CD14-positive monocyte (primary cell): ENCODE data around the gene KEAP1. TPM values are rescaled to one million over a fixed set of nuclear protein-coding genes. Genes with fewer than 3 reads are reported as not detected.

Experiments
- DNase-seq, 3 donors: peaks; one replicate each; pipeline ENCODE4 v3.0.0-alpha.2; 2011 to 2022
- H2AFZ ChIP-seq: 2 replicates; pipeline ENCODE4 v1.6.0; 2012; ENCODE audit warnings: mild to moderate bottlenecking, low read depth, low read length, inconsistent platforms; ENCODE audit not compliant: insufficient read depth, poor library complexity, severe bottlenecking
- H3K27ac ChIP-seq, 2 donors: 1 replicate in 1 of 2; 2 replicates in 1 of 2; pipeline ENCODE4 v1.5.1; 2012 to 2013; ENCODE audit warnings: low read length in 2 of 2, control low read depth in 1 of 2, inconsistent platforms in 1 of 2, low read depth in 1 of 2, mild to moderate bottlenecking in 1 of 2
- H3K27me3 ChIP-seq, 2 donors: one replicate each; pipeline versions ENCODE4 v1.6.0 to v1.6.1; 2011 to 2013; ENCODE audit warnings: low read length in 2 of 2; ENCODE audit not compliant: control insufficient read depth in 2 of 2, insufficient read depth in 2 of 2
- H3K36me3 ChIP-seq, 2 donors: replicated peaks in 1 of 2; 1 replicate in 1 of 2; 2 replicates in 1 of 2; pipeline versions ENCODE4 v1.5.1 to v1.6.1; 2012 to 2013; ENCODE audit warnings: low read length in 2 of 2, control low read depth in 1 of 2, inconsistent platforms in 1 of 2, mild to moderate bottlenecking in 1 of 2; ENCODE audit not compliant: insufficient read depth in 2 of 2, control insufficient read depth in 1 of 2
- H3K4me1 ChIP-seq, 2 donors: 1 replicate in 1 of 2; 2 replicates in 1 of 2; pipeline versions ENCODE4 v1.5.1 to v1.6.1; 2012 to 2013; ENCODE audit warnings: low read length in 2 of 2, control low read depth in 1 of 2, inconsistent platforms in 1 of 2, mild to moderate bottlenecking in 1 of 2, moderate library complexity in 1 of 2; ENCODE audit not compliant: insufficient read depth in 2 of 2, control insufficient read depth in 1 of 2
- H3K4me2 ChIP-seq: replicated peaks from 2 replicates; pipeline ENCODE3; 2012; ENCODE audit warnings: low read length, moderate library complexity, mild to moderate bottlenecking; ENCODE audit not compliant: poor library complexity, severe bottlenecking; ENCODE audit errors: extremely low read depth
- H3K4me3 ChIP-seq, 3 experiments: fragments of 200-600 bp in 1 of 3; sonication (generic) in 1 of 3; replicated peaks in 1 of 3; 1 replicate in 2 of 3; 2 replicates in 1 of 3; pipeline ENCODE4 v1.5.1; 2011 to 2013; ENCODE audit warnings: low read length in 3 of 3, mild to moderate bottlenecking in 3 of 3, control low read depth in 2 of 3, low read depth in 2 of 3, inconsistent platforms in 1 of 3, moderate library complexity in 1 of 3
- H3K79me2 ChIP-seq: 2 replicates; pipeline ENCODE4 v1.6.0; 2012; ENCODE audit warnings: mild to moderate bottlenecking, control low read depth, inconsistent platforms, low read length, moderate library complexity; ENCODE audit not compliant: insufficient read depth
- H3K9ac ChIP-seq: 2 replicates; pipeline ENCODE4 v1.6.0; 2017; ENCODE audit warnings: low read length, mild to moderate bottlenecking; ENCODE audit not compliant: insufficient read depth, poor library complexity, severe bottlenecking
- H3K9me3 ChIP-seq, 2 donors: replicated peaks in 1 of 2; 1 replicate in 1 of 2; 2 replicates in 1 of 2; pipeline versions ENCODE4 v1.5.1 to v1.6.1; 2012 to 2013; ENCODE audit warnings: low read length in 2 of 2, control low read depth in 1 of 2; ENCODE audit not compliant: control insufficient read depth in 1 of 2, insufficient read depth in 1 of 2
- H4K20me1 ChIP-seq: 2 replicates; pipeline ENCODE4 v1.6.0; 2012; ENCODE audit warnings: mild to moderate bottlenecking, low read length, control low read depth, moderate library complexity; ENCODE audit not compliant: insufficient read depth
- H3K27ac Mint-ChIP-seq, 7 donors: one replicate each; pipeline ENCODE4 v1.8.0; 2020; ENCODE audit warnings: mild to moderate bottlenecking in 7 of 7, mixed read lengths in 7 of 7, moderate library complexity in 6 of 7, inconsistent platforms in 2 of 7
- H3K27me3 Mint-ChIP-seq, 3 donors: one replicate each; pipeline ENCODE4 v1.8.0; 2021 to 2022; ENCODE audit warnings: low read depth in 3 of 3, mild to moderate bottlenecking in 3 of 3, mixed read lengths in 3 of 3, moderate library complexity in 3 of 3, inconsistent platforms in 1 of 3
- H3K36me3 Mint-ChIP-seq, 2 donors: one replicate each; pipeline ENCODE4 v1.8.0; 2020; ENCODE audit warnings: mixed read lengths in 2 of 2, inconsistent platforms in 1 of 2, mild to moderate bottlenecking in 1 of 2
- H3K4me1 Mint-ChIP-seq: one replicate; pipeline ENCODE4 v1.8.0; 2020; ENCODE audit warnings: mild to moderate bottlenecking, mixed read lengths
- H3K4me3 Mint-ChIP-seq, 2 donors: one replicate each; pipeline ENCODE4 v1.8.0; 2020; ENCODE audit warnings: mild to moderate bottlenecking in 2 of 2, mixed read lengths in 2 of 2, moderate library complexity in 1 of 2
- H3K9me3 Mint-ChIP-seq, 7 donors: one replicate each; pipeline ENCODE4 v1.8.0; 2020 to 2022; ENCODE audit warnings: mixed read lengths in 7 of 7, mild to moderate bottlenecking in 6 of 7, moderate library complexity in 6 of 7, inconsistent platforms in 2 of 7
- CTCF ChIP-seq: fragments of 200-600 bp; IDR thresholded peaks from one replicate; pipeline ENCODE4 v1.8.0; 2022; ENCODE audit warnings: antibody characterized with exemption, mild to moderate bottlenecking
- WGBS: methylation state at CpG from one replicate; pipeline ENCODE4 v1.1.5; 2013; ENCODE audit warnings: missing lambda C conversion rate; ENCODE audit not compliant: insufficient coverage; 5-methylcytosine and 5-hydroxymethylcytosine counted together
- intact Hi-C, 2 donors: fragments of 100-400 bp; cut with micrococcal nuclease; formaldehyde crosslinking; loops; one replicate each; pipeline versions ENCODE4 v1.15.0 to v1.15.1; 2023
- polyA plus RNA-seq, 3 donors: library from polyadenylated mRNA; depleted of rRNA in 1 of 3; unstranded in 2 of 3; stranded (reverse) in 1 of 3; fragments of 300-500 nt in 2 of 3; fragments of >200 nt in 1 of 3; fragmentation: Illumina TruSeq in 2 of 3; gene quantifications; 1 replicate in 2 of 3; 2 replicates in 1 of 3; pipeline ENCODE4 v1.2.3, GENCODE V29; 2012 to 2021

KEAP1 gene
- polyA plus RNA-seq, 3 donors = 26.0 to 32.6 (median 26.1) TPM

GRCh38 chr19:10452726-10453618 lies 50.2 kb downstream of the KEAP1 start:
- H3K9ac ChIP-seq = no peak overlapping the region
- no peak overlapping the region for H3K27ac ChIP-seq
- no peak overlapping the region for H2AFZ ChIP-seq
- no peaks in the 10 kb centered on the region for H3K4me1 Mint-ChIP-seq
- peak overlapping the region in 1 of 7 donors; percentile 36 for H3K27ac Mint-ChIP-seq
- intact Hi-C loops = no loop called here
- peaks cover 6 to 13% of the 10 kb centered on the region in 2 donors for H3K36me3 ChIP-seq
- H3K9me3 ChIP-seq = no peaks in the 10 kb centered on the region
- no peak overlapping the region for H3K4me3 ChIP-seq
- no peak for TF ChIP-seq CTCF
- peaks cover 19 to 38% of the 10 kb centered on the region in 2 donors for H3K36me3 Mint-ChIP-seq
- H3K4me2 ChIP-seq = no peak overlapping the region
- H3K4me3 Mint-ChIP-seq = peak overlapping the region in 1 of 2 donors; percentile 32
- DNase-seq = no peak
- no peaks in the 10 kb centered on the region for H3K4me1 ChIP-seq
- H3K27me3 ChIP-seq = peaks cover 0 to 5% of the 10 kb centered on the region in 2 donors
- 70% methylated on average over 13 of the region's 25 CpGs for WGBS
- H3K9me3 Mint-ChIP-seq = peaks cover 0 to 3% (median 0%) of the 10 kb centered on the region in 7 donors
- peaks cover 12% of the 10 kb centered on the region for H4K20me1 ChIP-seq
- H3K27me3 Mint-ChIP-seq = peaks cover 23 to 39% (median 31%) of the 10 kb centered on the region in 3 donors
- no peaks in the 10 kb centered on the region for H3K79me2 ChIP-seq

GRCh38 chr19:10450853-10451609 lies 52.1 kb downstream of the KEAP1 start:
- H3K4me3 Mint-ChIP-seq = no peak overlapping the region
- intact Hi-C loops = no loop called here
- TF ChIP-seq CTCF = no peak
- Histone ChIP-seq H3K4me2 (no peak overlapping the region), H2AFZ (no peak overlapping the region), H3K36me3 (peaks cover 11 to 13% of the 10 kb centered on the region in 2 donors), H3K79me2 (no peaks in the 10 kb centered on the region), H3K9me3 (no peaks in the 10 kb centered on the region), H3K9ac (no peak overlapping the region), H3K27me3 (peaks cover 0 to 5% of the 10 kb centered on the region in 2 donors), H3K4me3 (no peak overlapping the region), H4K20me1 (peaks cover 21% of the 10 kb centered on the region), H3K4me1 (peaks cover 0 to 4% of the 10 kb centered on the region in 2 donors), H3K27ac (no peak overlapping the region)
- 77% methylated on average over 19 of the region's 25 CpGs for WGBS
- H3K4me1 Mint-ChIP-seq = peaks cover 10% of the 10 kb centered on the region
- H3K9me3 Mint-ChIP-seq = peaks cover 0 to 3% (median 0%) of the 10 kb centered on the region in 7 donors
- peaks cover 27 to 41% (median 29%) of the 10 kb centered on the region in 3 donors for H3K27me3 Mint-ChIP-seq
- no peak overlapping the region for H3K27ac Mint-ChIP-seq
- DNase-seq = no peak
- H3K36me3 Mint-ChIP-seq = peaks cover 23 to 39% of the 10 kb centered on the region in 2 donors
